ENCODE measurements around the gene SPOCK3. TPM values are rescaled to one million over a fixed set of nuclear protein-coding genes. Genes with fewer than 3 reads are reported as not detected.
"Not testable (repeated sequence)": the region's sequence is repeated elsewhere in the genome, so short reads cannot be mapped to it uniquely, and the experiment has no call there.

SPOCK3 gene
- total RNA-seq, 2 donors from 2014 or later: 18.1 to 22.8 TPM

- Histone ChIP-seq H3K4me1 (replicated peaks) (no peaks in the 10 kb centered on the region), H3K27me3 (replicated peaks; ENCODE audit: insufficient read depth) (no peaks in the 10 kb centered on the region), H3K27ac (no peak overlapping the region), H3K36me3 (no peaks in the 10 kb centered on the region), H3K4me3 (no peak overlapping the region), H3K9me3 (no peaks in the 10 kb centered on the region)
- TF ChIP-seq, protein P1, sequence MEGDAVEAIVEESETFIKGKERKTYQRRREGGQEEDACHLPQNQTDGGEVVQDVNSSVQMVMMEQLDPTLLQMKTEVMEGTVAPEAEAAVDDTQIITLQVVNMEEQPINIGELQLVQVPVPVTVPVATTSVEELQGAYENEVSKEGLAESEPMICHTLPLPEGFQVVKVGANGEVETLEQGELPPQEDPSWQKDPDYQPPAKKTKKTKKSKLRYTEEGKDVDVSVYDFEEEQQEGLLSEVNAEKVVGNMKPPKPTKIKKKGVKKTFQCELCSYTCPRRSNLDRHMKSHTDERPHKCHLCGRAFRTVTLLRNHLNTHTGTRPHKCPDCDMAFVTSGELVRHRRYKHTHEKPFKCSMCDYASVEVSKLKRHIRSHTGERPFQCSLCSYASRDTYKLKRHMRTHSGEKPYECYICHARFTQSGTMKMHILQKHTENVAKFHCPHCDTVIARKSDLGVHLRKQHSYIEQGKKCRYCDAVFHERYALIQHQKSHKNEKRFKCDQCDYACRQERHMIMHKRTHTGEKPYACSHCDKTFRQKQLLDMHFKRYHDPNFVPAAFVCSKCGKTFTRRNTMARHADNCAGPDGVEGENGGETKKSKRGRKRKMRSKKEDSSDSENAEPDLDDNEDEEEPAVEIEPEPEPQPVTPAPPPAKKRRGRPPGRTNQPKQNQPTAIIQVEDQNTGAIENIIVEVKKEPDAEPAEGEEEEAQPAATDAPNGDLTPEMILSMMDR (IDR thresholded peaks at IDR 0.05): no peak
- TF ChIP-seq POLR2AphosphoS5 (IDR thresholded peaks at IDR 0.05) (no peak), POLR2A (IDR thresholded peaks at IDR 0.05) (no peak)
- intact Hi-C loops (cut with DNase I): no loop called here
- 42% methylated on average over 1 of the region's 1 CpG for WGBS
- DNase-seq (ENCODE audit: low spot score): no peak
Observed at GRCh38 chr4:166987026-166987425, 247.3 kb downstream of the SPOCK3 start.

- intact Hi-C loops (cut with DNase I): no loop called here
- Histone ChIP-seq H3K27me3 (replicated peaks; ENCODE audit: insufficient read depth) (no peaks in the 10 kb centered on the region), H3K36me3 (no peaks in the 10 kb centered on the region), H3K4me3 (no peak overlapping the region), H3K9me3 (no peaks in the 10 kb centered on the region), H3K27ac (no peak overlapping the region), H3K4me1 (replicated peaks) (no peaks in the 10 kb centered on the region)
- DNase-seq (ENCODE audit: low spot score): no peak
- TF ChIP-seq POLR2AphosphoS5 (IDR thresholded peaks at IDR 0.05): no peak
- no peak for TF ChIP-seq POLR2A (IDR thresholded peaks at IDR 0.05)
- TF ChIP-seq, protein P1 (IDR thresholded peaks at IDR 0.05): no peak
- 88% methylated on average over 4 of the region's 5 CpGs for WGBS
Observed at GRCh38 chr4:166981847-166982246, 252.4 kb downstream of the SPOCK3 start.

DNA sequence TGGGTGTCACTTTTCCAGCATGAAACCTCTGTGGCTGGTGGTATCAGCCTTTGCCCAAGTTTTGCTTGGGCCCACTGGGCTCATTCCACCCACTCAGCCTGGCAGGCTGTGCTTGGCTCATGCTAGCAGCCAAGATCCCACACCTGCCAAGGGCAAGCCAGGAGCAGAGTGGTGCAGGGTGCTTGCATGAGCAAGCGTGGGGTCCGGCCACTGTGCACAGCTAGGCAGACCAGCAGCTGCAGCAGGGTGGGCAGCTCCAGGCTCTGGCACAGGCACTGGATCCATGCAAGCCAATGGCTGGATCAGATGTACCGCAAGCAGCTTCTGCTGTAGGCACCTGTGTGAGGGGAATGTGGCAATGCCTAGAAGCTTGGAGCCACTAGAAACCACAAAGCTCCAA is 253.9 kb downstream of the SPOCK3 start:
- no peak overlapping the region for H3K4me3 ChIP-seq
- no peaks in the 10 kb centered on the region for H3K27me3 ChIP-seq (replicated peaks; ENCODE audit: insufficient read depth)
- intact Hi-C loops (cut with DNase I): no loop called here
- no peaks in the 10 kb centered on the region for H3K36me3 ChIP-seq
- H3K4me1 ChIP-seq (replicated peaks): no peaks in the 10 kb centered on the region
- DNase-seq (ENCODE audit: low spot score): no peak
- TF ChIP-seq POLR2A (IDR thresholded peaks at IDR 0.05) (no peak), POLR2AphosphoS5 (IDR thresholded peaks at IDR 0.05) (no peak)
- TF ChIP-seq, protein P1 (IDR thresholded peaks at IDR 0.05): no peak
- 78% methylated on average over 3 of the region's 3 CpGs for WGBS
- H3K9me3 ChIP-seq: no peaks in the 10 kb centered on the region
- H3K27ac ChIP-seq: no peak overlapping the region

- DNase-seq (ENCODE audit: low spot score): no peak
- no peak for TF ChIP-seq POLR2AphosphoS5 (IDR thresholded peaks at IDR 0.05)
- TF ChIP-seq, protein P1 (IDR thresholded peaks at IDR 0.05): no peak
- intact Hi-C loops (cut with DNase I): no loop called here
- Histone ChIP-seq H3K27me3 (replicated peaks; ENCODE audit: insufficient read depth) (no peaks in the 10 kb centered on the region), H3K36me3 (no peaks in the 10 kb centered on the region), H3K9me3 (no peaks in the 10 kb centered on the region), H3K27ac (no peak overlapping the region), H3K4me1 (replicated peaks) (no peaks in the 10 kb centered on the region), H3K4me3 (no peak overlapping the region)
Observed at GRCh38 chr4:166977596-166977995, 256.7 kb downstream of the SPOCK3 start.

DNA sequence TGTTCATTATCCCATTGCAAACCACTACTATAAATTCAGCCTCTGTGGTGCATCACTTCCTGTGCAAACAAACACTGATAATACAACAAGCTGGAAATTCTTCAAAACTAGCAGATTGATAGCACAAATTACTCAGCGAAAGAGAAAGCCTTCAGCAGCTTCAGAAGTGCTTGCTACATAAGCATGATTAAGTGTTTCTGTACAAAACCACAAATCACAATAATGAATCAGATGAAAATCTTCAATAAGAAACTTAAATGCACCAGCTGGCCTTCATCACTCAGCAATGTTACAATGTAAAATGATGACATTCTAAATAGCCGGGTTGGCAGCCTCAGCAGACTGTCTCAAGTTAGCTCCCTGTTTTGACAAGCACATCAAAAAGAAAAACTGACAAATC is 262.2 kb downstream of the SPOCK3 start:
- Histone ChIP-seq H3K27me3 (replicated peaks; ENCODE audit: insufficient read depth) (no peaks in the 10 kb centered on the region), H3K9me3 (no peaks in the 10 kb centered on the region), H3K36me3 (no peaks in the 10 kb centered on the region), H3K4me3 (no peak overlapping the region), H3K27ac (no peak overlapping the region), H3K4me1 (replicated peaks) (no peaks in the 10 kb centered on the region)
- TF ChIP-seq, protein P1 (IDR thresholded peaks at IDR 0.05): no peak
- TF ChIP-seq POLR2AphosphoS5 (IDR thresholded peaks at IDR 0.05): no peak
- no peak for TF ChIP-seq POLR2A (IDR thresholded peaks at IDR 0.05)
- 23% methylated on average over 2 of the region's 2 CpGs for WGBS
- DNase-seq (ENCODE audit: low spot score): no peak
- intact Hi-C loops (cut with DNase I): no loop called here

- H3K36me3 ChIP-seq; H3K4me3 ChIP-seq; H3K27ac ChIP-seq; H3K9me3 ChIP-seq; H3K4me1 ChIP-seq (replicated peaks); DNase-seq (ENCODE audit: low spot score); H3K27me3 ChIP-seq (replicated peaks; ENCODE audit: insufficient read depth); intact Hi-C loops (cut with DNase I): not testable (repeated sequence)
- WGBS: 62% methylated on average over 1 of the region's 1 CpG
Observed at GRCh38 chr4:166968219-166968618, 266.1 kb downstream of the SPOCK3 start.

Measured in prostate gland (tissue), 2 donors.